Measurements from ENCODE around the gene ADCY4.

GRCh38 chr14:24343795-24344660, 9.2 kb upstream of the ADCY4 start:
- TF ChIP-seq GABPA (IDR thresholded peaks at IDR 0.05; ENCODE audit: low read depth) = no peak
- TF ChIP-seq EZH2 (IDR thresholded peaks at IDR 0.05; ENCODE audit: borderline replicate concordance, control insufficient read depth, low read depth, low read length) = no peak
- no peak for TF ChIP-seq WRNIP1 (IDR thresholded peaks at IDR 0.05; ENCODE audit: borderline replicate concordance, low read depth, low read length)
- TF ChIP-seq, protein P1, sequence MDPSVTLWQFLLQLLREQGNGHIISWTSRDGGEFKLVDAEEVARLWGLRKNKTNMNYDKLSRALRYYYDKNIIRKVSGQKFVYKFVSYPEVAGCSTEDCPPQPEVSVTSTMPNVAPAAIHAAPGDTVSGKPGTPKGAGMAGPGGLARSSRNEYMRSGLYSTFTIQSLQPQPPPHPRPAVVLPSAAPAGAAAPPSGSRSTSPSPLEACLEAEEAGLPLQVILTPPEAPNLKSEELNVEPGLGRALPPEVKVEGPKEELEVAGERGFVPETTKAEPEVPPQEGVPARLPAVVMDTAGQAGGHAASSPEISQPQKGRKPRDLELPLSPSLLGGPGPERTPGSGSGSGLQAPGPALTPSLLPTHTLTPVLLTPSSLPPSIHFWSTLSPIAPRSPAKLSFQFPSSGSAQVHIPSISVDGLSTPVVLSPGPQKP (IDR thresholded peaks at IDR 0.05; ENCODE audit: low read depth, low read length) = no peak
- no peak for TF ChIP-seq POU2F2 (IDR thresholded peaks at IDR 0.05; ENCODE audit: borderline replicate concordance, low read depth, low read length)
- TF ChIP-seq BRCA1 (IDR thresholded peaks at IDR 0.05; ENCODE audit: low read depth, low read length) = no peak
